ENCODE measurements around the gene PKNOX2.

Gene PKNOX2

DNA sequence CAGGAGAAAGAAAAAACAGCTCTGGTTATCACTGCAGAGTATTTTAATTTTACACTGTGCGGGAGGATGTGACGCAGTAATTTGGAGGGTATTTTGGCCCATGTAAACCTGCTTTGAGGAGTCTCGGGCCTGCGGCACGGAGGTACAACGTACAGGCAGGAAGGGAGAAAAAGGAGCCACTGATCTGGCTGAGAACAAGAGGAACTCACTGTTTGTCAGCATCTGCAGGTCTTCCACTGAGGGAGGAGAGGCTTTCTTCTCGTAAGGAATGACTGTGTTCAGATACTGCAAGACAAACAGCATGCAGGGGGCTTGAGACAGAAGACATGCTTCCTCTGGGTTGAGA is 287.5 kb downstream of the PKNOX2 start:
- no peak for DNase-seq

DNA sequence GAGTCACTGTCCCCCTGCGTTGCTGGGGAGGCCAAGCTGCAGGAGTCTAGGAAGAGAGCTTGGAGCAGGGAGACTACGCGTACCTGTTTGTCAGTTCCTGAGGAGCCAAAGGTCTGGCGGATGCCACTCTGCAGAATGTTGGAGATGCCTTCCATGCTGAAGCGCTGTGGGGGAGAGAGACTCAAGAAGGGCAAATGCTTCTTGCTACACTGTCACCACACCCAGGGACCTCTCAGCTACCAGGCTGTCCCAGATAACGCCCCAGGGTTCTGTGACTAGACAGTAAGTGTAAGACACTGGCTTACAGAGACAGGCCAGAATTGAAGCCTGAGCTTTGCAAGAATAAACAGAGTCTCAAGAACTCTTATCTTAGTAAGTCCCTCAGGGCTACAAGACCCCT is 289.5 kb downstream of the PKNOX2 start:
- no peak for DNase-seq

DNA sequence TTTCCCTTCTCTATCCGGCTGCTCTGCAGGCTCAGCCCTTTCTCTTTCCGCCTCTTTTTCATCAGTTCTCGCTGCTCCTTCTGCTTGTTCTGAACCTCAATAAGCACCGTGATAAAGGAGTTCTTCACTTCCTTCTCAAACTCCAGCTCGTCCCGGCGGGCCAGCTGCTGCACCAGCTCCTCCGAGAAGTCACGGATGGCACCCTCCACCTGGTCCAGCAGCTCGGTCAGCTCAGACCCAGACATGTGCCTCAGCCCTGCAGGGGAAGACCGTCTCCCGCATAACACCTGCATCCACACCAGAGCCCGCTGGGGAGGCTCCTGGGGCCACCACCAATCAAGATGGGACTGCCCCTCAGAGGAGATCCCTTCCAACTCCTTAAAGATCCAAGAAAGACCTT is 291.3 kb downstream of the PKNOX2 start:
- no peak for DNase-seq

DNA sequence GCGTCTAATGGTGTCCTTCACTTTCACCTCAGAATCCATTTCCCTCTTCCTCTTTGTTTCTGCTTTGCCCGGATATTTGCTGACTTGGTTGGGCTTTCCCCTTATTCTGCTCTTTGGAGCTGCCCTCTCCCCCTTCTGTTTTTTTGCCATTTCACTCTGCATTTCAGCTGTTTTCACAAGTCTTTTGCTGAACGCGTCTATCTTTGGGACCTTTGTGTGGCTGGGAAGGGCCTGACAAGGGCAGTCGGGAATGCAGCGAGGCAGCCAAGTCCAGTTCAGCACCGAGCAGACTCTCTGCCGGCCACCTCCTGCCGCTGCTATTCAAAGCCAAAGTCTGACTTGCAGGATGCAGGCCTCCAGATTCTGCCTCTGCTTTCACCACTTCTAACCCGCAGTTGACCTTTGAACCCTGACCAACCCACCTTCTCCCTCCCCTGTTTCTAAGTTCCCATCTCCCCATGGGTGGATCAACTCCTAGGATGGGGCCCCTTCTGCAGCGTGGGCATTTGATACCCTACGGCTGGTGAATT is 293.3 kb downstream of the PKNOX2 start:
- no peak for DNase-seq

DNA sequence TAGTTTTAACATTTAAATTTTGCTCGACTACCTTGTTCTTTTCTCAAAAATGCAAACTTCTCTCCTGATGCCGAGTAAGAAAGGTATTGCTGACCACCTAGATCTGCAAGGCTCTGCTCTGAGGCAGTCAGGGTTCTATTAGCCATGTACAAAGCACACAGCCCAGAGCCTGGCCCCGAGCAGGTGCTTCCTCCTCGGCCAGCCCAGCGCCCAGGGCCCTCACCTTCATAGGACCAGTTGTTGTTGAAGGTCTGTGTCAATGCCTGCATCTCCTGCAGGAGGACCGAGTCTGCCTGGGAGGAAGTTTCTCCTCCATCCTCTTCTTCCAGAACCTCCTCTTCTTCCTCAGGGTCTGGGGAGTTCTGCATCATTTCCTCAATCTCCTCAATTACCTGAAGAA is 295.7 kb downstream of the PKNOX2 start:
- no peak for DNase-seq

DNA sequence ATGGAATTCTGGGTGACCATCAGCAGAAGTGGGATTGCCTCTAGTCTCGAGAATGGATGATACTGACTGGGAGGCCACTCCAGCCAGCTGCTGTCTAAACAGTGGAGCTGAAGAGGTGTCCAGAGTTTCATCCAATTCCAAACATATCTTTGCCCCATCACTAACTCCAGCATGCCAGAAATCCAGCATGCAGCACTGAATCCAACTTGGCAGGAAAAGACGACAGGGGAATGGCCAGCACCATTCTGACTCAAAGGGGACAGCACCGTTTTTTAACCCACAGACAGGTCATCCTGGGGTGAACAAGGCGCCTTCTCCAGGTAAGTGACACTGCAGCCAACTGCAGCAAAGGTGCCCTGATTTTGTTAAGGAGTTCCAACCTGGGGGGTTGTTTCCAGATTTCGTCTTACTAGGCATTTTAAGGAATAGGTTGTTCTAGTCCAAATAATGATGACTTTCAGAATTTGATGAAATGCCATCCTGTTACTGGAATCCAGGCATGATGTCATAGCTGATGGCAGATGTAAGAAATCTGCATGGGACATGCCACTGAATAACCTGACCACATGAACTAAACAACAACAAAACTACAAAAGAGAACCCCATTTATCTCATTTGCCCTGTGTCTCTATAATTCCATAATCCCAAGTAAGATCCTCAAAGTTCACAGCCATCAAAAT is 299.2 kb downstream of the PKNOX2 start:
- DNase-seq, result no peak

DNA sequence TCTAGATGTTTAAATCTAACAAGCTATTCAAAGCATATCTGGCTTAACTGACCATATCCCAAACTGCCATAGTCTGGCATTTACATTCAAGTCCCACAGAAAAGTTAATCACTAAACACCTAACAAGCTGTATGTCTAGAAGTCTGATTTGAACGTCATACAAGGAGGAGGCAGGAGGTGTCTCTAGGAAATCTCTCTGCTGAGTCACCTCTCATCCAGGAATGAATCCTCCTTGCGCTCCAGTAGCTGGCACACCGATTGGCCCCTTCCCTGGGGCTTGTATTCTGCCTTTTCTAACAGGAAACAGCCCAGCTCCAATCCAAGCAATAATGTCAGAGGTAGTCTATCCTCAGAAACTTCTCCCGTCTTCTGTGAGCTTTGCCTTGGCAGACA is 299.7 kb downstream of the PKNOX2 start:
- DNase-seq, result no peak

DNA sequence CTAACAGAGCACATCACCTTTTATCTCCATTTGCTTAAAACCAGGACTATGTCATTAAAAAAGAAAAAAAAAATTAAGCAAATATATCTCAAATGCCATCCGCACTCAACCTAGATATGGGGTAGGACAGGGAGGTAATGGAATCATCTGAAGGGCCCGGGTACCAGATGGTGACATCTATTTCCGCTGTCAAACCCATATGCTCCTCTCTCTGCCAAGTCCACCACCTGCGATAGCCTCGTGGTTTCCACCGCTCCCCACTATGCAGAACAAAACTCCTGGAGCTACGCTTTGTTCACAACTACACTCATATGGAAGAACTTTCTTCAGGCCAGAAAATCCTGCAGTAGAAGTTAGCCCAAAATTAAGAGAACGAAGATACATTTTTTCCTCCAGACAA is 300.1 kb downstream of the PKNOX2 start:
- no peak for DNase-seq

DNA sequence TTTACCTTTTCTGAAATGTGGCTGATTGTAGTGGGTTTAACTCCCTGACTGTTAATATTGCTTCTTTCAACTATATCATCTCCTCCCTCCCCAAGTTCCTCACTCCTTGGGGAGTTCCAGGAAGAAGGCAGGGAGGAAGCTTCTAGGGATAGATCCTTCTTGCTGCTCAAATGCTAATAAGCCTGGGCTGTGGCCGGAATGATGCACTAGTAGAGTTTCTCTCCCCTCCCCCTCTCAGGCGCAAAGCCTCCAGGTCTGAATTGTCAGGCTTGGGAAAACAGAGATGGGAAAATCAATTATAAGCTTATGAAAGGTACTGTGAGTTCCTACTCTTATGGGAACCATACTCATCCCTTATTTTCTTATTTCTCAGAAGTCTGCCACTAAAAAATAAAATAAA is 300.7 kb downstream of the PKNOX2 start:
- no peak for DNase-seq

DNA sequence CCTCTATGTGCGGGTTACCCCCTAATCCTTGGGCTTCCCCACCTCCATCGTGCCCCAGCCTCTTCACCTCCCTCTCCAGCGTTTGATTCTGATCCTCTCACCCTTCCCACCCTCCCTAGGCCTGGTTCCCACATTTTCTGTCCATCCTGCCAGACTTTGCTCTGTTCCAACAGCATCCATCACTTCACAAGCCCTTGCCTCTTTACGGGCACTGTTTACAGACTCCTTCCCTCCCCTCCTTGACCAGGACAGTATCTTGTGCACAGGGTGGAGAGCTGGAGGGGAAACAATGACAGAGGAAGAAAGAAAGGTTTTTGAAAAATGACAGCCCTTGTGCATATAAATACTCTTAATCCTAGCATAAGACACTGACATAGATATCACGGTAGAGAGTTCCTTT is 301.1 kb downstream of the PKNOX2 start:
- DNase-seq, result no peak

DNA sequence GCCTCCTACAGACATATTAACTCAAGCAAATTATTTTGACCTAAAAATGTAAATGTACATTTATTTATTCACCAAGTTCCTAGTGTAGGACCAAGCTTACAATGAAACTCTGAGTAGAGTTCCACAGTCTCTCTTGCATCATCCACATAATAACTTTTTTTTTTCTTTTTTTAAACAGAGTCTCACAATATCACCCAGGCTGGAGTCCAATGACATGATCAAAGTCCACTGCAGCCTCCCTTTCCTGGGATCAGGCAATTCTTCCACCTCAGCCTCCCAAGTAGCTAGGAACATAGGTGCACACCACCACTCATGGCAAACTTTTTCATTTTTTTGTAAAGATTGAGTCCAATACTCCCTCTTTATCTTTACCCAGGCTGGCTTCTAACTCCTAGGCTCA is 303.5 kb downstream of the PKNOX2 start:
- DNase-seq, result no peak

DNA sequence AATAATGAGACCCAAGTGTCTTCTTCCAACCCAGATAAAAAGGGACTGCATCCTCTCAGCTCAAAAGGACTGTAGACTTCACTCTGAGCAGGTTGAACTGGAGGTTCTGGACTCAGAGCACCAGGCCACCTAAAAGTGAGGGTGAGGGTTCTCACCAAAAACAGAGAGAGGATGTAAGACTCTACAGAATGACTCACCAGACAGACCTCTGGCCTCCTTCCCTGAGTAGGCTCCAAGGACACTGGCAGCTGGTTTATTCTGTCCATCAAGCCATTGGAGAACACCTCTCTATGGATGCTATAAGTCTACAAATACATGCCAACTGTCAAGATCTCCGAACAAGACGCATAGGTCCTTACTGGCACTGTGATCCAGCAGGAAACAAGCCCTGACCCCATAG is 304.3 kb downstream of the PKNOX2 start:
- no peak for DNase-seq

DNA sequence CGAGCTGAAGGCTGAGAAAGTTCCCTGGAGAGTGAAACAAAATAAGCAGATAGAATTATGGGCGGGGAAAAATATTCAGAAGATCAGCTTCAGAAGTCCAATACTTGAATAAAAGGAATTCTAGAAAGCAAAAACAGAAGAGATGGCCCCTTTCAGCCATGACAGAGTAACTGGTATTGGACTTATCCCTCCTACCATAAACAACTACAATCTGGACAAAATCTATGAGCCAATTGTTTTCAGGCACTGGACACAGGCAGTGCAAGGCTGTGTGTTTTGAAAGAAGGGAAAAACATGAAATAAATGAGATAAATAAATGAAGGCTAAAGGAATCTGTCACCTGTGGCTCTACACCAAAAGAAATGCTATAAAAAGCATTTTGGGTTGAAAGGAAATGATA is 305.8 kb downstream of the PKNOX2 start:
- DNase-seq, result no peak

DNA sequence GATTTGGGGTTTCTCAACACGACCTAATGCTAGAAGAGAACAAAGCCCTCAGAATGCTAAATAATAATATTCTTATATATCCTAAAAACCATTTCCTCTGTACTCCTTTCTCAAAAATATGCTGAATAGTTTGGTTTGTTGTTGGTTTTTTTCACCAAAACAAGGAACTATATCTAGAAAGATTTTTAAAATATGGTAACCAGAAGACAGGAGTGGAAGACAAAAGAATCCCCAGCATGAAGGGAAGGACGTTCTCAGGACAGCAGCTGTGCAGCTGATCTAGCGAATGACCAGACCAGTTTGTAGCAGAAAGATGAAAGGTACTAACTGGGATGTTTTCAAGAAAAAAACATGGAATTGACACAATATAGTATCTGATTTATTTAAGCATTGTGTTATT is 312.2 kb downstream of the PKNOX2 start:
- no peak for DNase-seq

DNA sequence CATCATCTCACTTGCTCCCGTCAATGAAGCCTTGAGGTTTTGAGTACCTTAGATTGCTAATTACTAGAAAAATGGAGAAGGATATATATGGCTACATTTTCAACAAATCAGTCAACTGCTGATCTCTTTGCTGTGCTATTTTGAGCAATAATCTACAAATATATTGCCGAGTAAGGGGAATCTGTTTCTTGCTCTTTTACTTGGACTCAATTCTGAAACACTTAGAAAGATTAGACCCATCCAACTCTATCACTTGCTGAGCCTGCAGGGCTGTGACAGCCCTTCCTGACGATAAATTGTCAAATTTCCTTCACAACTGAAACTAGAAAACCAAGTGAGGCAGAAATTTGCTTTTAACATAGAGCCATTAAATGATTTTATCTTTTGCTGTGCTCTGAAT is 314.6 kb downstream of the PKNOX2 start:
- no peak for DNase-seq

DNA sequence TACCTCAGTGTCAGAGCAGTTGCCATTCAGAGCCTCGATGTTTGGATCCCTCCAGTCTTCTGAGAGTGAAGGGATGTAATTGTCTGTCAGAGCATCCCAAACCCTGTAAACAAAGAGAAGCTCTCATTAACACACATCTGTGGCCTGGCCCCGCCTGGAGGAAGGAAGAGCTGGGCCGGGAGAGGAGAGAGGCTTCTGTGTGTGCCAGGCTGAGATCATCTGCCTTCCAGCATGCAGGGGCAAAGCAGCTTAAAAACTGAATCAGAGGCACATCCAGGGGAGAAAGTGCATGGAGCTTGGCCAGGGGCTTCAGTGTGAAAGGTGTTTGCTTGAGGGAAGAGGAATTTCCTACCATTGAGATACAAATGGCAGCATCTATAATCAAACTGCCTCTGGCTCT is 317.0 kb downstream of the PKNOX2 start:
- no peak for DNase-seq

Measured in CD4-positive, alpha-beta T cell treated with Interleukin-4 for 4 hours (primary cell).